Esophagus squamous epithelium (tissue), 5 donors: Measurements from ENCODE around the gene GAB2. TPM values are rescaled to one million over a fixed set of nuclear protein-coding genes. Genes with fewer than 3 reads are reported as not detected.

Experiments
- DNase-seq: peaks from one replicate; lab custom pipeline; 2025; lab: John Stamatoyannopoulos, UW
- H3K27ac ChIP-seq, 4 donors: fragments of 200-600 bp; sonication (generic); one replicate each; pipeline ENCODE4 v1.5.1; 2016 to 2019; ENCODE audit warnings: mild to moderate bottlenecking in 1 of 4
- H3K27me3 ChIP-seq, 4 donors: fragments of 200-600 bp; sonication (generic); 1 replicate in 3 of 4; 2 replicates in 1 of 4; pipeline versions ENCODE4 v1.5.1 to v1.6.0; 2017 to 2021; ENCODE audit warnings: antibody characterized with exemption in 1 of 4
- H3K36me3 ChIP-seq, 3 donors: fragments of 200-600 bp; sonication (generic); one replicate each; pipeline ENCODE4 v1.5.1; 2016 to 2019
- H3K4me1 ChIP-seq, 3 donors: fragments of 200-600 bp; sonication (generic); one replicate each; pipeline ENCODE4 v1.5.1; 2017 to 2019
- H3K4me3 ChIP-seq, 4 donors: fragments of 200-600 bp; sonication (generic); 1 replicate in 3 of 4; 2 replicates in 1 of 4; pipeline ENCODE4 v1.5.1; 2016 to 2019; ENCODE audit warnings: mild to moderate bottlenecking in 2 of 4, moderate library complexity in 1 of 4
- H3K9me3 ChIP-seq, 3 donors: fragments of 200-600 bp; sonication (generic); one replicate each; pipeline ENCODE4 v1.5.1; 2016 to 2019
- POLR2A ChIP-seq, 4 donors: fragments of 450-650 bp; IDR thresholded peaks; one replicate each; pipeline ENCODE4 v1.6.1; 2017; ENCODE audit warnings: antibody characterized with exemption in 4 of 4, mild to moderate bottlenecking in 4 of 4, moderate library complexity in 3 of 4
- WGBS, 2 donors: methylation state at CpG; one replicate each; pipeline ENCODE4 v1.1.5; 2018; 5-methylcytosine and 5-hydroxymethylcytosine counted together
- intact Hi-C: fragments of 100-400 bp; cut with DNase I; formaldehyde crosslinking; loops from one replicate; pipeline ENCODE4 v1.15.0; 2022
- total RNA-seq, 4 donors: library from RNA; depleted of rRNA; stranded (reverse); fragments of >200 nt; gene quantifications; one replicate each; pipeline ENCODE4 v1.1.0, GENCODE V29; 2016
- TF ChIP-seq, protein P1 (sequence below), 6 experiments: fragments of 450-650 bp in 4 of 6; fragments of 200-600 bp in 2 of 6; sonication (generic) in 2 of 6; IDR thresholded peaks; one replicate each; pipeline ENCODE4 v1.5.1; 2016 to 2019; ENCODE audit warnings: antibody characterized with exemption in 6 of 6, mild to moderate bottlenecking in 4 of 6, moderate library complexity in 4 of 6
- donor health status: DM: yes; HTN: yes; CAD: no.

GAB2 gene
- total RNA-seq, 4 donors from 2014 or later = 4.6 to 23.7 (median 11.2) TPM

DNA sequence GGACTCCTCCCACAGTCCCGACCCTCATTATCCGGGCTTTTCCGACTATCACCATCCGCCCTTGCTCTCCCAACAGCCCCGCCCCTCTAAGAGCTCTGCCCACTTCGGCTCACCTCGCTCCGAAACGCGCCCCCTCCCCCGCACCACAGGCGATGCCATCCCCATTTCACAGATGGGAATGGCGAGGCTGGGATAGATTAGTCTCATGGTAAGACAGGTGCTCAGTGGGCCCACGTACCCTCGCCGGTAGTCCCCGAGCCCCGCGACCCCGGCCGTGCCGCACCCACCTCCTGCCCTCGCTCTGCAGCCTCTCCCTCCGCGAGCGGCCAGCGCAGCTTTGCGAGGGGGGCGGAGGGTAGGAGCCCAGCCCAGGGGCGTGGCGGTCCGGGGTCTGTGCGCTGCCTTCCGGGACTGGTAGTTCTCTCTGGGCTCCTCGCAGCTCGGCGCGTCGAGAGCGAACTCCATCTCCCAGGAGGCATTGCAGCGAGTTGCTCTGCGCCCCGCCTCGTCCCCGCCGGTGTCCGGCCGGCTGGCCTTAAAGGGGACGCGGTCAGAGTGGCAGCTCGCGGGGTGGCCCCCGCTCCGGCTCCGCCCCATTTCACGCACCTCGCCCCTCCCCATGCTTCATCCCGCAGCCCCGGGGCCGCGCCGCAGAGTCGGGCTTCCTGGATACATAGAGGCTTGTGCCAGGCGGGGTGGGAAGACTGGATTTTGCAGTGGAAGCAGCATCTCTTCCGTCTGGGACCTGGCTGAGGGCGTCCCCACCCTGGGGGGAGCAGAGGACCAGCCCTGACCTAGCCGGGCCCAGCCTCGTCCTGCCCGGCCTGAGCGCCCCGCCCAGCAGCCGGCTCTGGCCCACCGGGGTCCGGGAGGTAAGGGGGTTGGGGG is 229.1 kb downstream of the GAB2 start, which contains the start of the genes KCTD21 and USP35:
KCTD21 (minus strand) TSS at position 341 of the 888 bp plus-strand sequence. CDS start 14,072 bp downstream, outside the sequence.
USP35 (plus strand) TSS at position 634 of the 888 bp plus-strand sequence. CDS start 7,327 bp downstream, outside the sequence.
- intact Hi-C loops = no loop called here
- peak; percentile 82 for DNase-seq
- WGBS, 2 donors = 0% methylated on average over 9 to 11 of the region's 74 CpGs
- no peaks in the 10 kb centered on the region for H3K9me3 ChIP-seq
- TF ChIP-seq, protein P1, sequence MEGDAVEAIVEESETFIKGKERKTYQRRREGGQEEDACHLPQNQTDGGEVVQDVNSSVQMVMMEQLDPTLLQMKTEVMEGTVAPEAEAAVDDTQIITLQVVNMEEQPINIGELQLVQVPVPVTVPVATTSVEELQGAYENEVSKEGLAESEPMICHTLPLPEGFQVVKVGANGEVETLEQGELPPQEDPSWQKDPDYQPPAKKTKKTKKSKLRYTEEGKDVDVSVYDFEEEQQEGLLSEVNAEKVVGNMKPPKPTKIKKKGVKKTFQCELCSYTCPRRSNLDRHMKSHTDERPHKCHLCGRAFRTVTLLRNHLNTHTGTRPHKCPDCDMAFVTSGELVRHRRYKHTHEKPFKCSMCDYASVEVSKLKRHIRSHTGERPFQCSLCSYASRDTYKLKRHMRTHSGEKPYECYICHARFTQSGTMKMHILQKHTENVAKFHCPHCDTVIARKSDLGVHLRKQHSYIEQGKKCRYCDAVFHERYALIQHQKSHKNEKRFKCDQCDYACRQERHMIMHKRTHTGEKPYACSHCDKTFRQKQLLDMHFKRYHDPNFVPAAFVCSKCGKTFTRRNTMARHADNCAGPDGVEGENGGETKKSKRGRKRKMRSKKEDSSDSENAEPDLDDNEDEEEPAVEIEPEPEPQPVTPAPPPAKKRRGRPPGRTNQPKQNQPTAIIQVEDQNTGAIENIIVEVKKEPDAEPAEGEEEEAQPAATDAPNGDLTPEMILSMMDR (IDR thresholded peaks at IDR 0.05) = peak in 1 of 6 experiments; percentile 5
- peak in 3 of 4 donors; percentile 37 to 84 (median 53) for TF ChIP-seq POLR2A (IDR thresholded peaks at IDR 0.05)
- peaks cover 24 to 61% (median 32%) of the 10 kb centered on the region in 3 donors for H3K4me1 ChIP-seq
- no peaks in the 10 kb centered on the region for H3K27me3 ChIP-seq
- H3K36me3 ChIP-seq = peaks cover 0 to 1% (median 0%) of the 10 kb centered on the region in 3 donors
- peak within 1 kb of the TSS; percentile 89 to 98 (median 92) for H3K27ac ChIP-seq
- H3K4me3 ChIP-seq = peak within 1 kb of the TSS; percentile 66 to 100 (median 78)

DNA sequence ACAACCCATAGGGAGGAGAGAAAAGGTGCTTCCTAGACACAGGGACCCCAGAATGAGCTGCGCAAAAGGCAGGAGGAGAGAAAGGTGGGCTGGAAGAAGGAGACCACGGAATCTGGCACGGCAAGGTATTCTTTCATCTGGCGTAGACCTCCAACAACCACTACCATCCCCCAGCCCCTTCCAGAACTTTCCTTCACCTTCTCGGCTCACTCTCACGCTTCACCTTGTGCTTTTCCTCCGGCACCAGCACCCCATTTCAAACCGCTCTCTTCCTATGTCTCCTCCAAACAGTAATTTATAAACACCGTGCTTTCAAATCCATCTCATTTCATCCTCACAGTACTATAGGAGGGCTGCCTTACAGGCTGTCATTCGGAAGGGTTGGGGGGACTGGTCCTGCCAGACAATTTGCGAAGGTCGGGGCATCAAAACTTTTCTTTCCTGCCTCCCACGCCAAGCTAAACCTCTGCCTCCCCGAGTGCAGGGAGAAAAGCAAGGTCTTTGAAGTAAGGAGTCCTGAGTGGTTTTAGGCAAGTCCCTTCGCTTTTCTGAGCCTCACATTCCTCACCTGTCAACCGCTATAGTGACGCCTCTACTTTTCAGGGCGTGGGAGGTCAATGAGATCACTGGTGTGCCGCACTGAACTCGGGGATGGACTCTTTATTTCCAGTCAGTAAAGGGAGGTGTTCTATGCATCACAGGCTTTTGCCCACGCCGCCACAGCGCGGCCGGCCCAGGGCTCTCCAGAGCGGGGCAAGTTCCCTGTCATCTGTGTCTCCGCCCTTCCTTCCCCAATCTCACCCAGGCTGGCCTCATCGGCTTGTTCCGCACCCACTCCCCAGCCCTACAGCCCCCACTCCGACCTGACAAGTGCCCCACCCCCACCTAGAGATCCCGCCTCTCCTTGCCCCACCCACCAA is 230.0 kb downstream of the GAB2 start:
- DNase-seq = no peak
- H3K4me3 ChIP-seq = peak overlapping the region; percentile 66 to 100 (median 78)
- intact Hi-C loops = no loop called here
- no peaks in the 10 kb centered on the region for H3K27me3 ChIP-seq
- peaks cover 0 to 7% (median 0%) of the 10 kb centered on the region in 3 donors for H3K36me3 ChIP-seq
- peak overlapping the region; percentile 89 to 98 (median 92) for H3K27ac ChIP-seq
- no peaks in the 10 kb centered on the region for H3K9me3 ChIP-seq
- TF ChIP-seq, protein P1 (IDR thresholded peaks at IDR 0.05) = no peak
- peak in 1 of 4 donors; percentile 13 for TF ChIP-seq POLR2A (IDR thresholded peaks at IDR 0.05)
- WGBS, 2 donors = 24 to 29% methylated on average over 18 to 21 of the region's 31 CpGs
- peaks cover 24 to 61% (median 32%) of the 10 kb centered on the region in 3 donors for H3K4me1 ChIP-seq

DNA sequence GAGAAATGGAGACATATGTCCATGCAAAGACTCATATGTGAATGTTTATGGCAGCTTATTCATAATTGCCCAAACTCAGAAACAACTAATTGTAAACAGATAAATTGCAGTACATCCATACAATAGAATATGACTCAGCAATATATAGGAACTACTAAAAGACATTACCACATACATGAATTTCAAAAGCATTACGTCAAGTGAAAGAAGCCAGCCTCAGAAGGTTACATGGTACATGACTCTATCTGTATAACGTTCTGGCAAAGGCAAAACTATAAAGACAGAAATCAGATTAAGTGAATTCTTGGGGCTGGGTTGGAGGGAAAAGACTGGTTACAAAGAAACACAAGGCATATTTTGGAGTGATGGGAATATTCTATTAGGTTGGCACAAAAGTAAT is 236.4 kb downstream of the GAB2 start:
- no peak for DNase-seq
- H3K4me1 ChIP-seq = peaks cover 5 to 34% (median 9%) of the 10 kb centered on the region in 3 donors
- intact Hi-C loops = no loop called here
- no peak for TF ChIP-seq POLR2A (IDR thresholded peaks at IDR 0.05)
- TF ChIP-seq, protein P1 (IDR thresholded peaks at IDR 0.05) = no peak
- peaks cover 0 to 30% (median 0%) of the 10 kb centered on the region in 3 donors for H3K36me3 ChIP-seq
- peak overlapping the region in 3 of 4 donors; percentile 36 to 79 (median 77) for H3K27ac ChIP-seq
- H3K9me3 ChIP-seq = no peaks in the 10 kb centered on the region
- no peak overlapping the region for H3K4me3 ChIP-seq
- no peaks in the 10 kb centered on the region for H3K27me3 ChIP-seq
- 38 to 57% methylated on average over 2 of the region's 2 CpGs for WGBS, 2 donors

DNA sequence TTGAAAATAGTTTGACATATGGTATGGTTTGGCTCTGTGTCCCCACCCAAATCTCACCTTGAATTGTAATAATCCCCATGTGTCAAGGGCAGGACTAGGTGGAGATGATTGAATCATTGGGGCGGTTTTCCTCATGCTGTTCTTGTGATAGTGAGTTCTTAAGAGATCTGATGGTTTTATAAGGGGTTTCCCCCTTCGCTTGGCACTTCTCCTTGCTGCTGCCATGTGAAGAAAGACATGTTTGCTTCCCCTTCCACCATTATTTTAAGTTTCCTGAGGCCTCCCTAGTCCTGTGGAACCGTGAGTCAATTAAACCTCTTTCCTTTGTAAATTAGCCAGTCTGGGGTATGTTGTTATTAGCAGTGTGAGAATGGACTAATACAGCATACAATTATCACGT is 236.9 kb downstream of the GAB2 start:
- 76 to 78% methylated on average over 4 of the region's 4 CpGs for WGBS, 2 donors
- Histone ChIP-seq H3K27ac (peak overlapping the region in 3 of 4 donors; percentile 36 to 79 (median 77)), H3K4me3 (no peak overlapping the region), H3K27me3 (no peaks in the 10 kb centered on the region), H3K9me3 (no peaks in the 10 kb centered on the region), H3K4me1 (peaks cover 4 to 29% (median 5%) of the 10 kb centered on the region in 3 donors), H3K36me3 (peaks cover 0 to 32% (median 0%) of the 10 kb centered on the region in 3 donors)
- DNase-seq = no peak
- intact Hi-C loops = no loop called here
- TF ChIP-seq, protein P1 (IDR thresholded peaks at IDR 0.05) = no peak
- no peak for TF ChIP-seq POLR2A (IDR thresholded peaks at IDR 0.05)
